GM12878 (cell line): ENCODE measurements around the gene PTK7. TPM values are rescaled to one million over a fixed set of nuclear protein-coding genes. Genes with fewer than 3 reads are reported as not detected.

Experiments used
- ATAC-seq: fragments of 200-7000 bp; cut with Tn5 transposase; 3 replicates; pipeline ENCODE4 v1.9.1; 2020; ENCODE audit warnings: mild to moderate bottlenecking, moderate library complexity
- BruUV-seq: library from RNA; stranded (reverse); fragments of 400-500 nt; replicated peaks from 2 replicates; lab custom pipeline; 2021; lab: Mats Ljungman, UMichigan
- CTCF ChIA-PET: fragments of 300-600 bp; sonication (Branson Sonifier 250); formaldehyde crosslinking; extraction: SDS; loops from one replicate; lab custom pipeline; 2021; ENCODE audit warnings: inconsistent platforms; lab: Yijun Ruan, JAX
- POLR2A ChIA-PET: fragments of 350-600 bp; formaldehyde crosslinking; extraction: SDS; loops from one replicate; lab custom pipeline; 2021; ENCODE audit warnings: inconsistent platforms; lab: Charles Lee
- RAD21 ChIA-PET: fragments of 300-600 bp; sonication (Branson Sonifier 250); formaldehyde crosslinking; loops from one replicate; lab custom pipeline; 2023; ENCODE audit warnings: antibody characterized with exemption; ENCODE audit not compliant: unreplicated experiment; lab: Charles Lee
- SMC1A ChIA-PET: fragments of 300-600 bp; sonication (Branson Sonifier 250); formaldehyde crosslinking; loops from one replicate; lab custom pipeline; 2023; ENCODE audit not compliant: unreplicated experiment, uncharacterized antibody; lab: Charles Lee
- DNase-seq: peaks from one replicate; pipeline ENCODE4 v3.0.0-alpha.2; 2011; ENCODE audit warnings: low read depth, low spot score
- FAIRE-seq: peaks from 3 replicates; lab custom pipeline; 2011; peaks lifted over from hg19 to GRCh38; lab: Jason Lieb, UNC
- H2AFZ ChIP-seq: 2 replicates; pipeline ENCODE4 v1.6.0; 2011; ENCODE audit warnings: low read depth, low read length, control low read depth; ENCODE audit not compliant: control insufficient read depth
- H3K27ac ChIP-seq: 2 replicates; pipeline ENCODE4 v1.5.1; 2011; ENCODE audit warnings: control low read depth; ENCODE audit not compliant: control insufficient read depth, insufficient read depth
- H3K27me3 ChIP-seq, 2 experiments: replicated peaks in 1 of 2; 2 replicates each; pipeline versions ENCODE4 v1.6.0 to v1.6.1; 2011; ENCODE audit warnings: low read length in 1 of 2; ENCODE audit not compliant: control insufficient read depth in 2 of 2, insufficient read depth in 2 of 2
- H3K36me3 ChIP-seq, 2 experiments: 2 replicates each; pipeline ENCODE4 v1.5.1; 2011; ENCODE audit warnings: low read length in 1 of 2; ENCODE audit not compliant: control insufficient read depth in 2 of 2, insufficient read depth in 2 of 2
- H3K4me1 ChIP-seq: 2 replicates; pipeline ENCODE4 v1.6.1; 2011; ENCODE audit warnings: mild to moderate bottlenecking, low read length, moderate library complexity, mixed read lengths; ENCODE audit not compliant: control insufficient read depth, insufficient read depth
- H3K4me2 ChIP-seq: 2 replicates; pipeline ENCODE4 v1.6.0; 2011; ENCODE audit warnings: control low read depth; ENCODE audit not compliant: control insufficient read depth, insufficient read depth
- H3K4me3 ChIP-seq: fragments of 200-600 bp; sonication (generic); 2 replicates; pipeline ENCODE4 v1.5.1; 2016
- H3K79me2 ChIP-seq: 2 replicates; pipeline ENCODE4 v1.6.0; 2011; ENCODE audit warnings: low read length; ENCODE audit not compliant: control insufficient read depth, insufficient read depth
- H3K9ac ChIP-seq: 2 replicates; pipeline ENCODE4 v1.8.0; 2011; ENCODE audit warnings: low read length, control low read depth, mixed read lengths; ENCODE audit not compliant: control insufficient read depth, insufficient read depth
- H3K9me3 ChIP-seq: replicated peaks from 3 replicates; pipeline ENCODE4 v1.5.1; 2011; ENCODE audit warnings: mild to moderate bottlenecking, low read length; ENCODE audit not compliant: control insufficient read depth, insufficient read depth
- H4K20me1 ChIP-seq: 2 replicates; pipeline ENCODE4 v1.6.0; 2011; ENCODE audit not compliant: control insufficient read depth, insufficient read depth
- E2F8 ChIP-seq: fragments of 450-650 bp; IDR thresholded peaks from 2 replicates; pipeline ENCODE4 v1.6.1; 2018; ENCODE audit warnings: mild to moderate bottlenecking, low read depth, moderate library complexity; ENCODE audit not compliant: partially characterized antibody
- EGR1 ChIP-seq, 2 experiments: IDR thresholded peaks; 1 replicate in 1 of 2; 2 replicates in 1 of 2; pipeline ENCODE4 v1.6.1; 2011 to 2012; ENCODE audit warnings: low read depth in 2 of 2, low read length in 2 of 2, borderline replicate concordance in 1 of 2, mild to moderate bottlenecking in 1 of 2, moderate library complexity in 1 of 2
- HDAC2 ChIP-seq: fragments of 200-600 bp; sonication (generic); IDR thresholded peaks from 2 replicates; pipeline ENCODE4 v1.6.1; 2017
- IKZF2 ChIP-seq, 2 experiments: fragments of 450-650 bp; IDR thresholded peaks; 2 replicates each; pipeline ENCODE4 v1.6.1; 2017; ENCODE audit warnings: mild to moderate bottlenecking in 2 of 2, moderate library complexity in 2 of 2
- MEF2B ChIP-seq: fragments of 450-650 bp; IDR thresholded peaks from 2 replicates; pipeline ENCODE4 v1.6.1; 2018; ENCODE audit warnings: mild to moderate bottlenecking, moderate library complexity; ENCODE audit not compliant: partially characterized antibody, poor library complexity, severe bottlenecking
- NFYB ChIP-seq: IDR thresholded peaks from 2 replicates; pipeline ENCODE4 v1.6.1; 2011; ENCODE audit warnings: low read depth, mild to moderate bottlenecking, low read length, improper control_type of control experiment, moderate library complexity; ENCODE audit not compliant: insufficient read depth
- NR2C1 ChIP-seq: fragments of 450-650 bp; IDR thresholded peaks from 2 replicates; pipeline ENCODE4 v1.6.1; 2017; ENCODE audit warnings: antibody characterized with exemption, mild to moderate bottlenecking, moderate library complexity
- RB1 ChIP-seq: fragments of 450-650 bp; formaldehyde crosslinking; IDR thresholded peaks from 2 replicates; pipeline ENCODE4 v1.6.1; 2017; ENCODE audit warnings: mild to moderate bottlenecking, borderline replicate concordance
- USF2 ChIP-seq: IDR thresholded peaks from 2 replicates; pipeline ENCODE4 v1.6.1; 2011; ENCODE audit warnings: low read depth, low read length, improper control_type of control experiment, borderline replicate concordance
- ZNF207 ChIP-seq: fragments of 450-650 bp; IDR thresholded peaks from 2 replicates; pipeline ENCODE4 v1.6.1; 2014; ENCODE audit warnings: antibody characterized with exemption, mild to moderate bottlenecking, borderline replicate concordance
- ZNF217 ChIP-seq: fragments of 450-650 bp; IDR thresholded peaks from 2 replicates; pipeline ENCODE4 v1.6.1; 2017; ENCODE audit warnings: antibody characterized with exemption, mild to moderate bottlenecking
- ZNF384 ChIP-seq: IDR thresholded peaks from 2 replicates; pipeline ENCODE4 v1.6.1; 2012; ENCODE audit warnings: low read depth, mild to moderate bottlenecking, low read length, improper control_type of control experiment, borderline replicate concordance
- WGBS: methylation state at CpG from one replicate; pipeline ENCODE4 v1.1.6; 2016; ENCODE audit warnings: low lambda C conversion rate; ENCODE audit not compliant: insufficient replicate concordance, insufficient coverage; ENCODE audit errors: missing lambda C conversion rate; 5-methylcytosine and 5-hydroxymethylcytosine counted together
- in situ Hi-C: fragments of 300-500 bp; cut with MboI; formaldehyde crosslinking; loops from 9 replicates; pipeline ENCODE4 v1.14.3; 2018; ENCODE audit warnings: mixed read lengths
- intact Hi-C: fragments of 100-400 bp; cut with micrococcal nuclease; formaldehyde crosslinking; loops from one replicate; pipeline ENCODE4 v1.14.2; 2022; ENCODE audit not compliant: unreplicated experiment
- polyA plus RNA-seq, 11 experiments: library from polyadenylated mRNA; depleted of rRNA in 4 of 11; unstranded in 6 of 11; stranded (reverse) in 5 of 11; fragments of >200 nt; fragmentation: Nextera tagmentation in 4 of 11; fragmentation: Illumina TruSeq in 1 of 11; extraction: Ambion mirVana in 4 of 11; extraction: Trizol in 1 of 11; gene quantifications; 1 replicate in 1 of 11; 2 replicates in 10 of 11; pipeline versions ENCODE4 v1.2.1 to v1.2.3, GENCODE V29; 2011 to 2016; ENCODE audit warnings: inconsistent platforms in 2 of 11, missing spikeins in 2 of 11, low read depth in 1 of 11
- total RNA-seq, 4 experiments: library from RNA; depleted of rRNA in 3 of 4; stranded (reverse); fragments of >200 nt in 3 of 4; fragmentation: Illumina TruSeq in 1 of 4; extraction: Trizol in 1 of 4; gene quantifications; 2 replicates each; pipeline versions ENCODE4 v1.2.1 to v1.2.3, GENCODE V29; 2013 to 2021

PTK7 gene
- total and polyA plus RNA-seq, 10 of the 15 experiments (the other 5 are each of a cell fraction or from before 2014, with no cell fraction given): 0.18 to 14.4 (median 3.3) TPM; not detected in 1

- H3K9me3 ChIP-seq: no peaks in the 10 kb centered on the region
- no peak overlapping the region for H3K27ac ChIP-seq
- intact Hi-C loops: no loop called here
- WGBS: over 99% methylated on average over 11 of the region's 11 CpGs
- RAD21 ChIA-PET: no interaction called here
- no peak overlapping the region for H3K4me2 ChIP-seq
- no peak for DNase-seq
- in situ Hi-C loops: no loop called here
- BruUV-seq: no TSS peak
- H3K9ac ChIP-seq: no peak overlapping the region
- ATAC-seq: no peak
- no peaks in the 10 kb centered on the region for H3K4me1 ChIP-seq
- H4K20me1 ChIP-seq: no peaks in the 10 kb centered on the region
- SMC1A ChIA-PET: no interaction called here
- POLR2A ChIA-PET: interaction anchor here (0.5 kb wide), 1 partner anchor 60 kb away, joined by 4 read pairs; no protein-coding TSS in a partner anchor
- no peak for TF ChIP-seq EGR1 (IDR thresholded peaks at IDR 0.05; ENCODE audit: borderline replicate concordance in 1 of 2, low read depth in 2 of 2, low read length in 2 of 2)
- no peak for TF ChIP-seq HDAC2
- TF ChIP-seq NR2C1: no peak
- no peak for TF ChIP-seq USF2
- TF ChIP-seq NFYB: no peak
- TF ChIP-seq MEF2B: no peak
- TF ChIP-seq RB1: no peak
- TF ChIP-seq IKZF2 (IDR thresholded peaks at IDR 0.05): no peak
- TF ChIP-seq ZNF217: no peak
- no peak for TF ChIP-seq E2F8
- TF ChIP-seq ZNF384: no peak
- no peak for TF ChIP-seq ZNF207
- no peak for FAIRE-seq
- H3K79me2 ChIP-seq: no peaks in the 10 kb centered on the region
- no peak overlapping the region for H3K4me3 ChIP-seq
- CTCF ChIA-PET: no interaction called here
- H3K27me3 ChIP-seq: no peaks in the 10 kb centered on the region
- H2AFZ ChIP-seq: no peak overlapping the region
- peaks cover 10 to 32% of the 10 kb centered on the region in 2 experiments; a peak in 3 of 4 replicates for H3K36me3 ChIP-seq
These were observed 30.7 kb upstream of the PTK7 start for GRCh38 chr6:43045371-43045930.
